Thyroid gland (tissue), 4 donors: ENCODE measurements around the gene IPO8.

Experiments
- POLR2A ChIP-seq, 2 donors: fragments of 450-650 bp; IDR thresholded peaks; one replicate each; pipeline ENCODE4 v1.6.1; 2017; ENCODE audit warnings: antibody characterized with exemption in 2 of 2, mild to moderate bottlenecking in 2 of 2, moderate library complexity in 1 of 2
- TF ChIP-seq, protein P1 (sequence below), 6 experiments: fragments of 200-600 bp in 3 of 6; fragments of 450-650 bp in 3 of 6; sonication (generic) in 3 of 6; IDR thresholded peaks; one replicate each; pipeline ENCODE4 v1.5.1; 2016 to 2019; ENCODE audit warnings: antibody characterized with exemption in 6 of 6, mild to moderate bottlenecking in 2 of 6, inconsistent platforms in 1 of 6, moderate library complexity in 1 of 6

DNA sequence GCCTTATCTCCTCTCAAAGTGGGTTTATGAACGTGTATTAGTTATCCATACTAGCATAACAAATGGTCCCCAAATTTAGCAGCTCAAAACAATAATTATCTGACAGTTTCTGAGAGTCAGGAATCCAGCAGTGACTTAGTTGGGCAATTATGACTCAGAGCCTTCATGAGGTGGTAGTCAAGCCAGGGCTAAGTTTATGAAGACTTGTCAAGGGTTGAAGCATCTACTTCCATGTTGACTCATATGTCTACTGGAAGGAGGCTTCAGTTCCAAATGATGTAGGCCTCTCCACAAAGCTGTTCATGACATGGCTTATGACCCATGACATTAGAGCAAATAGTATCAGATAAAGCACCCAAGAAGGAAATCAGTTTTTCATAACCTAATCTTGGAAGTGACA lies 73.2 kb downstream of the IPO8 start:
- TF ChIP-seq, protein P1, sequence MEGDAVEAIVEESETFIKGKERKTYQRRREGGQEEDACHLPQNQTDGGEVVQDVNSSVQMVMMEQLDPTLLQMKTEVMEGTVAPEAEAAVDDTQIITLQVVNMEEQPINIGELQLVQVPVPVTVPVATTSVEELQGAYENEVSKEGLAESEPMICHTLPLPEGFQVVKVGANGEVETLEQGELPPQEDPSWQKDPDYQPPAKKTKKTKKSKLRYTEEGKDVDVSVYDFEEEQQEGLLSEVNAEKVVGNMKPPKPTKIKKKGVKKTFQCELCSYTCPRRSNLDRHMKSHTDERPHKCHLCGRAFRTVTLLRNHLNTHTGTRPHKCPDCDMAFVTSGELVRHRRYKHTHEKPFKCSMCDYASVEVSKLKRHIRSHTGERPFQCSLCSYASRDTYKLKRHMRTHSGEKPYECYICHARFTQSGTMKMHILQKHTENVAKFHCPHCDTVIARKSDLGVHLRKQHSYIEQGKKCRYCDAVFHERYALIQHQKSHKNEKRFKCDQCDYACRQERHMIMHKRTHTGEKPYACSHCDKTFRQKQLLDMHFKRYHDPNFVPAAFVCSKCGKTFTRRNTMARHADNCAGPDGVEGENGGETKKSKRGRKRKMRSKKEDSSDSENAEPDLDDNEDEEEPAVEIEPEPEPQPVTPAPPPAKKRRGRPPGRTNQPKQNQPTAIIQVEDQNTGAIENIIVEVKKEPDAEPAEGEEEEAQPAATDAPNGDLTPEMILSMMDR (IDR thresholded peaks at IDR 0.05): no peak
- TF ChIP-seq POLR2A (IDR thresholded peaks at IDR 0.05): no peak
